ENCODE data around the gene RIPOR2. TPM values are rescaled to one million over a fixed set of nuclear protein-coding genes. Genes with fewer than 3 reads are reported as not detected.
"Not testable (repeated sequence)": the region's sequence is repeated elsewhere in the genome, so short reads cannot be mapped to it uniquely, and the experiment has no call there.

The RIPOR2 gene
- total RNA-seq, 1 donor from 2014 or later: 9.9 TPM

DNA sequence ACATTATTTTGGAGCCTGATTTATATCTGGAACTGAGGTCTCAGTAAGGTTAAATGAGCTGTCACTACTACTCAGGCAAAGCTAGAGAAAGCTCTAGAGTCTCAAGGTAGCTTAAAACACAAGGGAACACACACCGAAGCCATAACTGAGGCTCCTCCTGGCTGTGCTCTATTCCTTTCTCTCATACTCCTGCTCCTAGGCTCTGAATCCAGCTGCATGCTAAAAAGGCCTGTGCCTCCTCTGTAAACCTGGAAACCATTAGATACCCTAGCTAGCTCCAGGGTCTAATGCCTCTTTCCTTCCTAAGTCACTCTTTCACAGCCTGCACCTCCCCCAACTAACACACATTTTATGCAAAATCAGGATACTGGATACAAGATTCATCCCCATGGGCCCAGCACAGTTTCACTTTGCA lies 17.1 kb downstream of the RIPOR2 start:
- peak overlapping the region; percentile 65 to 77 (median 70) for H3K9ac ChIP-seq (ENCODE audit: low read depth in 1 of 3, low read length in 3 of 3)
- H3K36me3 ChIP-seq (ENCODE audit: control insufficient read depth in 3 of 3, insufficient read depth in 3 of 3, low read length in 3 of 3): no peaks in the 10 kb centered on the region
- peak overlapping the region; percentile 20 to 35 (median 28) for H3K4me3 ChIP-seq (ENCODE audit: low read length in 3 of 3)
- no peaks in the 10 kb centered on the region for H3K9me3 ChIP-seq (ENCODE audit: control insufficient read depth in 3 of 3, low read length in 3 of 3)
- H3K27ac ChIP-seq (ENCODE audit: low read depth, low read length): peak overlapping the region; percentile 92
- no peaks in the 10 kb centered on the region for H3K27me3 ChIP-seq (ENCODE audit: control insufficient read depth in 3 of 3, insufficient read depth in 3 of 3, low read length in 3 of 3)
- peaks cover 25 to 46% (median 38%) of the 10 kb centered on the region in 3 donors for H3K4me1 ChIP-seq (ENCODE audit: control insufficient read depth in 3 of 3, insufficient read depth in 3 of 3, low read length in 3 of 3)

- H3K9ac ChIP-seq (ENCODE audit: low read depth in 1 of 3, low read length in 3 of 3): no peak overlapping the region
- no peaks in the 10 kb centered on the region for H3K36me3 ChIP-seq (ENCODE audit: control insufficient read depth in 3 of 3, insufficient read depth in 3 of 3, low read length in 3 of 3)
- no peaks in the 10 kb centered on the region for H3K27me3 ChIP-seq (ENCODE audit: control insufficient read depth in 3 of 3, insufficient read depth in 3 of 3, low read length in 3 of 3)
- H3K9me3 ChIP-seq (ENCODE audit: control insufficient read depth in 3 of 3, low read length in 3 of 3): no peaks in the 10 kb centered on the region
- peaks cover 30 to 54% (median 43%) of the 10 kb centered on the region in 3 donors for H3K4me1 ChIP-seq (ENCODE audit: control insufficient read depth in 3 of 3, insufficient read depth in 3 of 3, low read length in 3 of 3)
- no peak overlapping the region for H3K4me3 ChIP-seq (ENCODE audit: low read length in 3 of 3)
- no peak overlapping the region for H3K27ac ChIP-seq (ENCODE audit: low read depth, low read length)
Observed at GRCh38 chr6:24916496-24916895, 19.3 kb downstream of the RIPOR2 start.

DNA sequence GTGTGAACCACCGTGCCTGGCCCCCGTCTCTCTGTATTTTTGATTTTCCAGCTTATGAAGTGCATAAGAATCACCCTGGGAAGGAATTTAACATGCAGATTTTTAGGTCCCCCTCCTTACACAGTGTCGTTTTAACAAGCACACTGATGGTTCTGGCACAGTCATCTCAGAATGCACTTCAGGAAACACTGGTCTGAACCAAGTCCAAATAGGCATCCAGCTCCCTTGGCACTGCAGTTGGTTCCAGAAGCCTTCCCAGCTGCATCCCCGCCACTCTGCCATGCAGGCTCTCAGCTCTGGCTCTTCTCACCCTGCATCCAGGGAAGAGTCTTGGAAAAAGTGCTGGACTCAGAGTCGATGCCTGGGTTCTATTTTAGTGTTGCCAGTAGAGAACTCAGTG lies 20.1 kb downstream of the RIPOR2 start:
- Histone ChIP-seq H3K4me1 (ENCODE audit: control insufficient read depth in 3 of 3, insufficient read depth in 3 of 3, low read length in 3 of 3) (peaks cover 33 to 52% (median 45%) of the 10 kb centered on the region in 3 donors), H3K27ac (ENCODE audit: low read depth, low read length) (no peak overlapping the region), H3K9me3 (ENCODE audit: control insufficient read depth in 3 of 3, low read length in 3 of 3) (no peaks in the 10 kb centered on the region), H3K4me3 (ENCODE audit: low read length in 3 of 3) (no peak overlapping the region), H3K36me3 (ENCODE audit: control insufficient read depth in 3 of 3, insufficient read depth in 3 of 3, low read length in 3 of 3) (no peaks in the 10 kb centered on the region), H3K27me3 (ENCODE audit: control insufficient read depth in 3 of 3, insufficient read depth in 3 of 3, low read length in 3 of 3) (no peaks in the 10 kb centered on the region), H3K9ac (ENCODE audit: low read depth in 1 of 3, low read length in 3 of 3) (peak overlapping the region in 1 of 3 donors; percentile 18)

DNA sequence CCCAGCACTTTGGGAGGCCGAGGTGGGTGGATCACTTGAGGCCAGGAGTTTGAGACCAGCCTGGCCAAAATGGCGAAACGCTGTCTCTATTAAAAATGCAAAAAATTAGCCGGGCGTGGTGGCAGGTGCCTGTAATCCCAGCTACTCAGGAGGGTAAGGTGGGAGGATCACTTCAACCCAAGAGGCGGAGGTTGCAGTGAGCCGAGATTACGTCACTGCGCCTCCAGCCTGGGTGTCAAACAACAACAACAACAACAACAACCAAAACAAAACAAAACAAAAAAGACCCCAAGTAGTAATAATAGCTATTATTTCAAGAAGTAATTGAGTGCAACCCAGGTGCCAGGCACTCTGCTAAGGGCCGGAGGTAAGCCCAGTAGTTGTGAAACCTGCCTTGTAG lies 21.7 kb downstream of the RIPOR2 start:
- peaks cover 32 to 51% (median 43%) of the 10 kb centered on the region in 3 donors for H3K4me1 ChIP-seq (ENCODE audit: control insufficient read depth in 3 of 3, insufficient read depth in 3 of 3, low read length in 3 of 3)
- not testable (repeated sequence) for H3K9ac ChIP-seq (ENCODE audit: low read depth in 1 of 3, low read length in 3 of 3); H3K27ac ChIP-seq (ENCODE audit: low read depth, low read length); H3K27me3 ChIP-seq (ENCODE audit: control insufficient read depth in 3 of 3, insufficient read depth in 3 of 3, low read length in 3 of 3); H3K4me3 ChIP-seq (ENCODE audit: low read length in 3 of 3); H3K36me3 ChIP-seq (ENCODE audit: control insufficient read depth in 3 of 3, insufficient read depth in 3 of 3, low read length in 3 of 3); H3K9me3 ChIP-seq (ENCODE audit: control insufficient read depth in 3 of 3, low read length in 3 of 3)

GRCh38 chr6:24911796-24912382 lies 23.9 kb downstream of the RIPOR2 start:
- H3K36me3 ChIP-seq (ENCODE audit: control insufficient read depth in 3 of 3, insufficient read depth in 3 of 3, low read length in 3 of 3): no peaks in the 10 kb centered on the region
- H3K9me3 ChIP-seq (ENCODE audit: control insufficient read depth in 3 of 3, low read length in 3 of 3): no peaks in the 10 kb centered on the region
- peaks cover 30 to 55% (median 39%) of the 10 kb centered on the region in 3 donors for H3K4me1 ChIP-seq (ENCODE audit: control insufficient read depth in 3 of 3, insufficient read depth in 3 of 3, low read length in 3 of 3)
- peak overlapping the region; percentile 86 to 98 (median 96) for H3K9ac ChIP-seq (ENCODE audit: low read depth in 1 of 3, low read length in 3 of 3)
- H3K4me3 ChIP-seq (ENCODE audit: low read length in 3 of 3): peak overlapping the region; percentile 76 to 96 (median 80)
- H3K27me3 ChIP-seq (ENCODE audit: control insufficient read depth in 3 of 3, insufficient read depth in 3 of 3, low read length in 3 of 3): no peaks in the 10 kb centered on the region
- peak overlapping the region; percentile 87 for H3K27ac ChIP-seq (ENCODE audit: low read depth, low read length)

GRCh38 chr6:24910961-24911725 lies 24.6 kb downstream of the RIPOR2 start:
- peak overlapping the region; percentile 87 for H3K27ac ChIP-seq (ENCODE audit: low read depth, low read length)
- no peaks in the 10 kb centered on the region for H3K9me3 ChIP-seq (ENCODE audit: control insufficient read depth in 3 of 3, low read length in 3 of 3)
- H3K4me1 ChIP-seq (ENCODE audit: control insufficient read depth in 3 of 3, insufficient read depth in 3 of 3, low read length in 3 of 3): peaks cover 35 to 57% (median 40%) of the 10 kb centered on the region in 3 donors
- H3K4me3 ChIP-seq (ENCODE audit: low read length in 3 of 3): peak overlapping the region; percentile 80 to 96 (median 92)
- H3K36me3 ChIP-seq (ENCODE audit: control insufficient read depth in 3 of 3, insufficient read depth in 3 of 3, low read length in 3 of 3): no peaks in the 10 kb centered on the region
- no peaks in the 10 kb centered on the region for H3K27me3 ChIP-seq (ENCODE audit: control insufficient read depth in 3 of 3, insufficient read depth in 3 of 3, low read length in 3 of 3)
- peak overlapping the region; percentile 86 to 98 (median 96) for H3K9ac ChIP-seq (ENCODE audit: low read depth in 1 of 3, low read length in 3 of 3)

DNA sequence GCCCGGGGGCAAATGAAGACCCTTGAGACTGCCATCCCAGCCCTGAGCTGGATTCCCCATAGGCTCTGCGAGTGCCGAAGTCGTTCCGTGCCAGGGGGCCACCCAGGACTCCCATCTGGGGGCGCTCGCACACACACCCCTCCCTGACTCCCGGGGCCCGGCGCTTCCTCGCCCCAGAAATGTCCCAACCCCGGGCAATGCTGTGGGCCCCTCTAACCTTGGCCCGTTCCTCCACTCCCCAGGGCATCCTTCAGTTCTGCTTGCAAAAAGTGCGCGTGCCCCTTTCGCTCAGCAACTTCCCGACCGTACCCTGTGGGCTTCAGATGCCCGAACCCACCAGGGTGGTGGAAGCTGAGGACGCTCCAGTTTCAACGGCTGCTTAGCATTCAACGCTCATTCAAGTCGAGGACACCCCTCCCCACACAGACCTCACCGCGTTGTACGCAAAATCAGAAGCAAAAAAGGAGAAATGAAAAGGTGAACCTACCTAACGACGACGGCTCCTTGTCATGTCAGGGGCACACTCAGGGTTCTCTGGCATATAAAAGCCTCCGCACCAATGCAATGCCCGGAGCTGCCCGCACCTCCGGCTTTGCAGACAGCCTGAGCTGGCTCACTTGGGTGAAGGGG lies 25.3 kb downstream of the RIPOR2 start:
- Histone ChIP-seq H3K36me3 (ENCODE audit: control insufficient read depth in 3 of 3, insufficient read depth in 3 of 3, low read length in 3 of 3) (no peaks in the 10 kb centered on the region), H3K4me1 (ENCODE audit: control insufficient read depth in 3 of 3, insufficient read depth in 3 of 3, low read length in 3 of 3) (peaks cover 39 to 57% (median 40%) of the 10 kb centered on the region in 3 donors), H3K27ac (ENCODE audit: low read depth, low read length) (peak overlapping the region; percentile 87), H3K4me3 (ENCODE audit: low read length in 3 of 3) (peak overlapping the region; percentile 80 to 96 (median 92)), H3K9ac (ENCODE audit: low read depth in 1 of 3, low read length in 3 of 3) (peak overlapping the region; percentile 78 to 98 (median 85)), H3K27me3 (ENCODE audit: control insufficient read depth in 3 of 3, insufficient read depth in 3 of 3, low read length in 3 of 3) (no peaks in the 10 kb centered on the region), H3K9me3 (ENCODE audit: control insufficient read depth in 3 of 3, low read length in 3 of 3) (no peaks in the 10 kb centered on the region)

DNA sequence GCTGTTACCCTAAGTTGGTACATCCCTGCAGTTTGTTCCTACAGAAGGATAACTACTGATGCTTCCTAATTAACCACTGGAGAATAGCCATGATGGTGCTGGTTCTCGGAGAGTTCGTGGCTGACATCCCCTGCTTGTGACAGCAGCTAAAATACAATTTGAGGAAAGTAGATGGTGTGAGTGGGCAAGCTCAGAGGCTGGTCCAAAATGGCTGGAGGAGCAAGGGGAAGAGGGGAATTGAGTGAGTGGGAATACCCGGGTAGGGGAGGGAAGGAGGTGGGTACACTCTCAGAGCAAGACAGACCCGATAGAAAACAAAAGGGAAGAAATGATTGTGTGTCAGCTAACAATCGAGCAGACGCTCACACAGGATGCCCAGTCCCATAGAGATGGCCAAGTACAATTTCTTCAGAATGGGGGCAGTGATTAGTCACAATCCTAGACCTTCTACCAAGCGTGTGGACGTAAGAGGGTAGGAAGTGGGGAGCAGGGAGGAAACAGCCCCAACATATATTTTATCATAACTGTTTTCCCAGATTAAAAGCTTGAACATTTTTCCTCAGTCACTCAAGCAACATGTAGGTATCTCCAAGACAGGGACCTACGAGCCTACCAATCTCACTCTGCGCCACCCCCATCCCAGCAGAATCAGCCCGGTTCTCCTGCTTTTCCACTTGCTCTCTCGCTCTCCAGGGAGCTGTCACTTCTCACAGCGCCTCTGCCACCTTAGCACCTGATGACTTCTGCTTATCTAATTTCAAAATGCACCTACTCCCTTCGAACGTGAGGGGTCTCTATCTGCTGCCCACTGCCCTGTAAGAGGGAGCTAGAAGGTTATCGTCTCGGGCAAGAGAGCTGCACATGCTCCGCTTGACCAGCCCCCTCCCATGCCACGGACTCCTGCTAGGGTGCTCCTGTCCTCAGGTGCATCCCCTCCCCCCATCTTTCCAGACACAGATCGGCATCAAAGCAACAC lies 26.2 kb downstream of the RIPOR2 start:
- H3K27ac ChIP-seq (ENCODE audit: low read depth, low read length): peak overlapping the region; percentile 87
- peak overlapping the region; percentile 78 to 98 (median 85) for H3K9ac ChIP-seq (ENCODE audit: low read depth in 1 of 3, low read length in 3 of 3)
- H3K9me3 ChIP-seq (ENCODE audit: control insufficient read depth in 3 of 3, low read length in 3 of 3): no peaks in the 10 kb centered on the region
- no peaks in the 10 kb centered on the region for H3K36me3 ChIP-seq (ENCODE audit: control insufficient read depth in 3 of 3, insufficient read depth in 3 of 3, low read length in 3 of 3)
- H3K4me1 ChIP-seq (ENCODE audit: control insufficient read depth in 3 of 3, insufficient read depth in 3 of 3, low read length in 3 of 3): peaks cover 46 to 62% (median 50%) of the 10 kb centered on the region in 3 donors
- no peaks in the 10 kb centered on the region for H3K27me3 ChIP-seq (ENCODE audit: control insufficient read depth in 3 of 3, insufficient read depth in 3 of 3, low read length in 3 of 3)
- H3K4me3 ChIP-seq (ENCODE audit: low read length in 3 of 3): peak overlapping the region; percentile 80 to 96 (median 92)

DNA sequence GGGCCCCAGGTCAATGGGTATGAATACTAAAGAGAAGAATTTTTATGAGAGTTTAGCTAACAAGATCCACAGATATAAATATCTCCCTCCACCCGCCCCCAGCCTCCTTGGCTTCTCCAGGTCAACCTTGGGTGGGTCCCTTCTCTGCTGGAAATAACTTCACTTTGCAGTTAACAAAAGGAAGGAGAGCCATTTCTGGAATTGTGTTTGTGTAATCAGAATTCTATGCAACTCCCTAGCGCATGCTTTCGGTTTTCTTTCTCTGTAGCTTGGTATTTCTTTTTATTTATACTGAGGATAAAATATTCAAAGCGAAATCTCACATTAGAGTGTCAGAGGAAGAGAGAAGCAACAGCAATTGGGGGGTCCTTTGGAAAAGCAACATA lies 27.1 kb downstream of the RIPOR2 start:
- Histone ChIP-seq H3K27me3 (ENCODE audit: control insufficient read depth in 3 of 3, insufficient read depth in 3 of 3, low read length in 3 of 3) (no peaks in the 10 kb centered on the region), H3K27ac (ENCODE audit: low read depth, low read length) (peak overlapping the region; percentile 87), H3K9ac (ENCODE audit: low read depth in 1 of 3, low read length in 3 of 3) (peak overlapping the region in 1 of 3 donors; percentile 98), H3K9me3 (ENCODE audit: control insufficient read depth in 3 of 3, low read length in 3 of 3) (peaks cover 0 to 2% (median 0%) of the 10 kb centered on the region in 3 donors), H3K4me1 (ENCODE audit: control insufficient read depth in 3 of 3, insufficient read depth in 3 of 3, low read length in 3 of 3) (peaks cover 47 to 71% (median 58%) of the 10 kb centered on the region in 3 donors), H3K36me3 (ENCODE audit: control insufficient read depth in 3 of 3, insufficient read depth in 3 of 3, low read length in 3 of 3) (no peaks in the 10 kb centered on the region), H3K4me3 (ENCODE audit: low read length in 3 of 3) (peak overlapping the region in 2 of 3 donors; percentile 92 to 96)
